GM19351 (cell line): Measurements from ENCODE around the gene WIPF1.

Experiments used
- ATAC-seq: cut with Tn5 transposase; IDR thresholded peaks from one replicate; pipeline ENCODE4 v1.9.1; 2021; ENCODE audit warnings: mild to moderate bottlenecking, moderate library complexity; ENCODE audit not compliant: unreplicated experiment

WIPF1 gene

DNA sequence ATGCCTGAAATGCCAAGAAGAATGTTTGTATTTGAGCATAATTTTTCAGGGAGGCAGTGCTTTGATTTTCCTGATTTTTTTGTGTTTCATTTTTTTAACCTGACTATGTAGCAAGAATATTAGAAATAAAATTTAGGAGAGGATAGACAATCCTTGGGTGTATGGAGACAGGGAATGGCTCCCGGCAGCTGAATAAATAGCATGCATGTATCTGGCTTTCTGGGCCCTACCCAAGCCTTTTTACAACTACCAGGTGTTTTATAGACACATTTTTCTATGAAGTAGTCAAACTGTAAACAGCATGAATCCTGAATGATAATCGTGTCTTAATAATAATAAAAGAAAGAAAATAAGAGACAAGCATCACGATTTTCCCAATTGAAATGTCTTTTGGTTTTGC is 52.4 kb downstream of the WIPF1 start:
- no peak for ATAC-seq

DNA sequence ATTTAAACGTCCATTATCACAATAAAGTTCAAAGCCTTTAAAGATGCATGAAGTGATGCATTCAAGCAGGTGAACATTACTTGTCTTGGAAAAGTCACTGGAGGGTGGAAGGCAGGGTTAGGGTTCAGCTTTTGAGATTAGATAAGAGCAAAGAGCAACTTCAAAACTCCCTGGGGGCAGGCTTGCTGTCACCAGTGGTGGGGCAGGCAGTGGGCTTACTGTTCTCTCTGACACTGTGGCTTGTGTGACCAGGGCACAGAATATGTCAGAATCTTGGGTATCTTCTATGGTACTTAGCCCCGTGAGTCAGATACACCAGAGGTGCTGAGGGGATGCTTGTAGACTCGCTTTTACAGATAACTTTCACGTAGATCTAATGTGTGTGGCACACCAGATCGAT is 52.8 kb downstream of the WIPF1 start:
- ATAC-seq = no peak

DNA sequence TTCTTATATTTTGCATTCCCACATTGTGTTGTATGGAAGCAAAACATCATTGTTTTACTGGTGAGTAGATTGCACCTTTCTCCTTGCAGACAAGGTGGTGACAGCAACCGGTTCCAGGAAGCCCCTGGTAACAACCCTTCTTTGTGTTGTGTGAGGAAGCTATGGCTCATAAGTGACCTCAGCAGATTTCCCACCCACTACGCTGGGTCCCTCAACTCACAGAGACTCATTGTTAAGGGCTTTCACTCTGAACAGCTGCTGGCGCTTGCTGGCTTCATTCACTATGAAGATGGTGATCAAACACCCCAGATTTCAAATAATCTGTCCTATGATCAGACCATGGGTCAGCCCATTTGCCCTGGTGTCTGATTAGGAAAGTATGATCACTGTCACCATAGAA is 53.4 kb downstream of the WIPF1 start:
- ATAC-seq = no peak

DNA sequence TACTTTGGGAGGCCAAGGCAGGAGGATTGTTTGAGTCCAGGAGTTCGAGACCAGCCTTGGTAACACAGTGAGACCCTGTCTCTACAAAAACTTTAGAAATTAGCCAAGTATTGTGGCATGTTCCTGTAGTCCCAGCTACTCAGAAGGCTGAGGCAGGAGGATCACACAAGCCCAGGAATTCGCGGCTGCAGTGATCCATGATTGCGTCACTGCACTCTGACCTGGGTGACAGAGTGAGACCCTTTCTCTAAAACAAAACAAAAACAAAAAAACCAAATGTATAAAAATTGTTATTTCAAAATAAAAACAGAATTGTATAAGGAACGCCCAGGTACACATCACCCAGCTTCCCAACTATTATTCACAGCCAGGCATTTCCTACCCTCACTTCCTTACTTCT is 56.7 kb downstream of the WIPF1 start:
- ATAC-seq = no peak

- peak; percentile 53 for ATAC-seq
Observed at GRCh38 chr2:174535757-174536703, 61.6 kb downstream of the WIPF1 start.

- no peak for ATAC-seq
Observed at GRCh38 chr2:174535083-174535482, 62.5 kb downstream of the WIPF1 start.

DNA sequence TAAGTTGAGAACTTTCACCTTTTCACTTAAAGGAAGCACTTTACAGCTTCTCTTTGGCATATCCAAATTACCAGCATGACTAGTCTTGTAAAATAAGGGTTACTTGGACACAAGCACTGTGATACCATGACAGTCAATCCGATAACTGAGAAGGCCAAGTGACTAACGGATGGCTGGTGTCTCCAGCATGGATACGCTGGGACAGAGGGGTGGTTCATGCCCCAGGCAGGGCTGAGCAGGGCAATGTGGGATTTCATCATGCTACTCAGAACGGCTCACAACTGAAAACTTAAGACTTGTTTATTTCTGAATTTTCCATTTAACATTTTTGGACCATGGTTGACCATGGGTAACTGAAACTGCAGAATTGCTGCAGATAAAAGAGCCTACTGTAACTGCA is 67.7 kb downstream of the WIPF1 start:
- no peak for ATAC-seq

GRCh38 chr2:174527959-174528358 is 69.6 kb downstream of the WIPF1 start:
- no peak for ATAC-seq

GRCh38 chr2:174527101-174527721 is 70.4 kb downstream of the WIPF1 start:
- ATAC-seq = no peak

- ATAC-seq = no peak
Observed at GRCh38 chr2:174524527-174524926, 73.1 kb downstream of the WIPF1 start.

DNA sequence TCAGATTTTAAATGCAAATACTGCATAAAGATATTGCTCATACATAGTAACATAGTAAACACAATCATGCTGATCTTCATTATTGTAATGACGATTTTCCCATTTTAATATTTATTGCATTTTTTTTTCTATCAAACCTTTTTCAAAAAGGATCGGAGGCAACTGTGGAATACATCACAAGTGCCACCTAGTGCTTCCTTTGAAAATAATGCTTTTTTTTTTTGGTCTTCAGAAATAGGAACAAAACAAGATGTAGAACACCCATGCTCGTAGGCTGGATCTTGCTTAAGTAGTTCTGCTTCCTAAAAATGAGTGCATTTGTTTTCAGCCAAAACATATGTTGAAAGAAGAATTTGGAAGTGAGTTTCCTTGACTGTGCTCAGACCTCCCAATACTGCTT is 75.1 kb downstream of the WIPF1 start:
- ATAC-seq = no peak

DNA sequence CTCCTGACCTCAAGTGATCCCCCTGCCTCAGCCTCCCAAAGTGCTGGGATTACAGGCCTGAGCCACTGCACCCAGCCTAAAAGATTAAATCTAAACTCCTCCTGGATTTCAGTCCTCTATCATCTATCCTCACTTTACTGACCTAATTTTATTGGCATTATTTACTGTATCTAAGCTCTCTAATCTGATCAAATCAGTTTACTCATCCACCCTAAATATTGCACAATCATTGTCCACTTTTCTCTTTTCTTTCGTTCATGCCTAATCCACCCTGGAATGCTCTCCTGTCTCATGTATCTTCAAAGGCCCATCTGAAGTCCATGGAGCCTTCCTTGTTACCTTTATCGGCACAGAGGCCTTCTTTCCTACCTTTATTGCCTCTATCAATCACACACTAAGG is 79.2 kb downstream of the WIPF1 start:
- no peak for ATAC-seq

- no peak for ATAC-seq
Observed at GRCh38 chr2:174516501-174517378, 80.9 kb downstream of the WIPF1 start.

- no peak for ATAC-seq
Observed at GRCh38 chr2:174512345-174512744, 85.3 kb downstream of the WIPF1 start.

DNA sequence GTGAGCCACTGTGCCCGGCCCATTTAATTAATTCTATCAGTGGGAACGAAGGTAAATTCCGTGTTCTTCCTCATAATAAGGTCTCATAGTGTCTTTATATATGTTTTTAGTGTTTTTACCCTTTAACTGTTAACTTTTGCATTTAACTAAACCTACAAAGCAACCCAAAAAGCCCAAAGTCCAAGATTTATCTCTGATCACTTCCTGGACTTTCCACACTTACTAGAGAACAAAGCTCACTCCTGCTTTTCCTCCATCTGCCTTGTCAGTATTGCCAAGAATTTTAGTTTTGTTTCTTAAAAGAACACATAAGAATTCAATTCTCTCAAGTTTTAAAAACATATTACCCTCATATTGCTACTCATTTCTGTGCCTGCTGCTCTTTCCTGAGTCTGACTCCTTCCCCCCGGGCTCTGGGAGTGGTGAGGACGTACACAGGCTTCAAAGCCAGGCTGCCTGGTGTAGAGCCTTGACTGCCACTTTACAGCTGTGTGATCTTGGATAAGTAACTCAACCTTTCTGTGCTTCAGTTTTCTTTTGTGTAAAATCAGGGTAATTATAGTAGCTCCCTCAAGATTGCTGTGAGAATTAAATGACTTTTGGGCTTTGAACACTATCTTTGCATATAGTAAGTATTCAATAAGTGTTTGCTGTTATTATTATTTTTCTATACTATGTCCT is 85.9 kb downstream of the WIPF1 start:
- ATAC-seq = no peak

DNA sequence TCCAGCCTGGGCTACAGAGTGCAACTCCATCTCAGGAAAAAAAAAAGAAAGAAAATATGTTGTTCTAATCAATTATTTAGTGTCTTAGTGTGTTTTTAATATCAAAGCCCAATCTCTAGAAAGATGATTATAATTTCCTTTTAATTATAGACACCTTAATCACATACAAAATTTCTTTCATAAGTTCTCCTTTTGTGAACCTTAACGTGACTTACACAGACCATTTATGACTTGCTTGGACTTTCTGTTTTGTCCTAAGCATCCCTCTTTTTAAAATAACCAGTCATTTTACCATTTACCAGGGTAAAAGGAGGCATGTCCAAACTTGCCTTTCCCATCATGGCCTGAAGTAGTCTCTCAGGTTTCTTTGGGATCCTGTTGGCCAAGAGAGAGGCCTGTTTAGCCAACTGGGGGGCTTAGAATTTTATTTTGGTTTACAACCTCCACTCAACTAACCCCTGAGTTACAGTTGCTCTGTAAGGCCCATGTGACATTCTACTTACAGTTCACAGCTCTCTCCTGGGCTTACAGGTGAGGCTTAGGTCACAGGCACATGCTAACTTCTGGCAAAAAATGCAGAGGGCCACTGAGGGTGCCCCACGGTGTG is 86.9 kb downstream of the WIPF1 start:
- no peak for ATAC-seq
